DND-41 (cell line): Measurements from ENCODE around the gene ANXA4.

ENCODE experiments used
- EZH2 ChIP-seq: IDR thresholded peaks from 3 replicates; pipeline ENCODE4 v1.6.1; 2012; ENCODE audit warnings: borderline replicate concordance, low read depth, mild to moderate bottlenecking, moderate library complexity, low read length, inconsistent platforms; ENCODE audit not compliant: severe bottlenecking
- TF ChIP-seq, protein P1 (sequence below): IDR thresholded peaks from 2 replicates; pipeline ENCODE4 v1.5.1; 2012; ENCODE audit warnings: borderline replicate concordance, low read length, moderate library complexity, mild to moderate bottlenecking; ENCODE audit not compliant: poor library complexity, severe bottlenecking; ENCODE audit errors: extremely low read depth

DNA sequence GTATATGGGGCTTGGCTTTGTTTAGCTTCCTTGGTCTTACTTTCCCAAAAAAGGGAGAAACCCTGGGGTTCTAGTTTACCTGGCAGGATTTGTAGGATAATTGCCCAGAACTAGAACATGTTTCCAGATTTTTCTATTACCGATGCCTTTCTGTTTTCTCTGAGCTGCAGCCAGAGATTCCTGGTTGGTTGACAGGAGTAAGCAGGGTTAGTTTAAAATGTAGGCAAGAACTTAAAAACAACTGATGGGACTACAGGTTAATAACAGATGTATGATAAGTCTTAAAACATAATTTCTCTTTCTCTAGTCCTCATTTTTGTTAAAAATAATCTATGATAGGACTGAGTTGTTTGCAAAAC is 48.6 kb downstream of the ANXA4 start:
- TF ChIP-seq, protein P1, sequence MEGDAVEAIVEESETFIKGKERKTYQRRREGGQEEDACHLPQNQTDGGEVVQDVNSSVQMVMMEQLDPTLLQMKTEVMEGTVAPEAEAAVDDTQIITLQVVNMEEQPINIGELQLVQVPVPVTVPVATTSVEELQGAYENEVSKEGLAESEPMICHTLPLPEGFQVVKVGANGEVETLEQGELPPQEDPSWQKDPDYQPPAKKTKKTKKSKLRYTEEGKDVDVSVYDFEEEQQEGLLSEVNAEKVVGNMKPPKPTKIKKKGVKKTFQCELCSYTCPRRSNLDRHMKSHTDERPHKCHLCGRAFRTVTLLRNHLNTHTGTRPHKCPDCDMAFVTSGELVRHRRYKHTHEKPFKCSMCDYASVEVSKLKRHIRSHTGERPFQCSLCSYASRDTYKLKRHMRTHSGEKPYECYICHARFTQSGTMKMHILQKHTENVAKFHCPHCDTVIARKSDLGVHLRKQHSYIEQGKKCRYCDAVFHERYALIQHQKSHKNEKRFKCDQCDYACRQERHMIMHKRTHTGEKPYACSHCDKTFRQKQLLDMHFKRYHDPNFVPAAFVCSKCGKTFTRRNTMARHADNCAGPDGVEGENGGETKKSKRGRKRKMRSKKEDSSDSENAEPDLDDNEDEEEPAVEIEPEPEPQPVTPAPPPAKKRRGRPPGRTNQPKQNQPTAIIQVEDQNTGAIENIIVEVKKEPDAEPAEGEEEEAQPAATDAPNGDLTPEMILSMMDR = no peak
- TF ChIP-seq EZH2 = no peak
